SK-N-SH (cell line): ENCODE data around the gene NUDT14.

Experiments used
- CTCF ChIP-seq: fragments of 200-600 bp; sonication (generic); IDR thresholded peaks from 2 replicates; pipeline ENCODE4 v1.6.1; 2017; ENCODE audit warnings: antibody characterized with exemption, mild to moderate bottlenecking, moderate library complexity
- EP300 ChIP-seq, 2 experiments: IDR thresholded peaks; 2 replicates each; pipeline versions ENCODE4 v1.4.0 to v1.6.1; 2012; ENCODE audit warnings: borderline replicate concordance in 1 of 2, low read depth in 1 of 2, low read length in 1 of 2
- POLR2AphosphoS5 ChIP-seq: IDR thresholded peaks from 2 replicates; pipeline ENCODE4 v1.6.1; 2012; ENCODE audit warnings: low read depth, low read length
- RAD21 ChIP-seq: IDR thresholded peaks from 2 replicates; pipeline ENCODE4 v1.6.1; 2012; ENCODE audit warnings: mild to moderate bottlenecking, low read length
- REST ChIP-seq: IDR thresholded peaks from 2 replicates; pipeline ENCODE4 v1.6.1; 2012; ENCODE audit warnings: mild to moderate bottlenecking, low read depth, low read length, moderate library complexity
- TAF1 ChIP-seq: IDR thresholded peaks from 2 replicates; pipeline ENCODE4 v1.6.1; 2012; ENCODE audit warnings: low read depth, mild to moderate bottlenecking, low read length, moderate library complexity, borderline replicate concordance
- TCF12 ChIP-seq: IDR thresholded peaks from 2 replicates; pipeline ENCODE4 v1.4.0; 2012
- YY1 ChIP-seq: IDR thresholded peaks from 2 replicates; pipeline ENCODE4 v1.4.0; 2012; ENCODE audit warnings: low read depth, mild to moderate bottlenecking
- TF ChIP-seq, protein P1 (sequence below): IDR thresholded peaks from 2 replicates; pipeline ENCODE4 v1.4.0; 2012; ENCODE audit warnings: low read depth

GRCh38 chr14:105178868-105179140 is 2.3 kb downstream of the NUDT14 start:
- no peak for TF ChIP-seq CTCF
- TF ChIP-seq TAF1 = no peak
- no peak for TF ChIP-seq RAD21
- TF ChIP-seq YY1 = no peak
- TF ChIP-seq, protein P1, sequence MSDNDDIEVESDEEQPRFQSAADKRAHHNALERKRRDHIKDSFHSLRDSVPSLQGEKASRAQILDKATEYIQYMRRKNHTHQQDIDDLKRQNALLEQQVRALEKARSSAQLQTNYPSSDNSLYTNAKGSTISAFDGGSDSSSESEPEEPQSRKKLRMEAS = no peak
- TF ChIP-seq POLR2AphosphoS5 = no peak
- TF ChIP-seq TCF12 = no peak
- TF ChIP-seq EP300 (IDR thresholded peaks at IDR 0.05; ENCODE audit: borderline replicate concordance in 1 of 2, low read depth in 1 of 2, low read length in 1 of 2) = no peak
- no peak for TF ChIP-seq REST
